OCI-LY7 (cell line): ENCODE data around the gene CDH2. TPM values are rescaled to one million over a fixed set of nuclear protein-coding genes. Genes with fewer than 3 reads are reported as not detected.

Source experiments
- BruUV-seq: library from RNA; stranded (reverse); fragments of 400-500 nt; replicated peaks from 2 replicates; lab custom pipeline; 2021; lab: Mats Ljungman, UMichigan
- CTCF ChIA-PET: fragments of 300-600 bp; sonication (Branson Sonifier 250); formaldehyde crosslinking; loops from one replicate; lab custom pipeline; 2022; ENCODE audit warnings: antibody characterized with exemption; ENCODE audit not compliant: unreplicated experiment; lab: Charles Lee
- POLR2A ChIA-PET: fragments of 300-600 bp; sonication (Branson Sonifier 250); formaldehyde crosslinking; loops from one replicate; lab custom pipeline; 2022; ENCODE audit warnings: antibody characterized with exemption; lab: Charles Lee
- DNase-seq: peaks from one replicate; pipeline ENCODE4 v3.0.0-alpha.2; 2015; ENCODE audit warnings: low spot score
- H2AFZ ChIP-seq: fragments of 200-600 bp; sonication (generic), shearing (Covaris generic); 2 replicates; pipeline ENCODE4 v1.6.1; 2014; ENCODE audit warnings: mild to moderate bottlenecking, antibody characterized with exemption, low read length, moderate library complexity
- H3K27ac ChIP-seq: fragments of 200-600 bp; sonication (generic); 2 replicates; pipeline ENCODE4 v1.5.1; 2014; ENCODE audit warnings: mixed run types, low read depth, mild to moderate bottlenecking, moderate library complexity, low read length, inconsistent platforms; ENCODE audit not compliant: poor library complexity, severe bottlenecking
- H3K36me3 ChIP-seq: fragments of 200-600 bp; sonication (generic); 2 replicates; pipeline ENCODE4 v1.6.1; 2014; ENCODE audit warnings: mild to moderate bottlenecking, antibody characterized with exemption, low read length, moderate library complexity, mixed read lengths; ENCODE audit not compliant: insufficient read depth
- H3K4me1 ChIP-seq: fragments of 200-600 bp; sonication (generic); 2 replicates; pipeline ENCODE4 v1.5.1; 2014; ENCODE audit warnings: mild to moderate bottlenecking, low read length; ENCODE audit not compliant: insufficient read depth, poor library complexity, severe bottlenecking
- H3K4me2 ChIP-seq: fragments of 200-600 bp; sonication (generic); 2 replicates; pipeline ENCODE4 v1.6.1; 2014; ENCODE audit warnings: mild to moderate bottlenecking, low read length
- H3K4me3 ChIP-seq: fragments of 200-600 bp; sonication (generic); 2 replicates; pipeline ENCODE4 v1.5.1; 2014; ENCODE audit warnings: mild to moderate bottlenecking, low read depth, low read length; ENCODE audit not compliant: poor library complexity, severe bottlenecking
- H3K79me2 ChIP-seq: fragments of 200-600 bp; sonication (generic); 2 replicates; pipeline ENCODE4 v1.6.1; 2016; ENCODE audit warnings: low read depth, mild to moderate bottlenecking, low read length, moderate library complexity, mixed read lengths; ENCODE audit not compliant: insufficient read depth
- H3K9me2 ChIP-seq: fragments of 200-600 bp; sonication (generic); 2 replicates; pipeline ENCODE4 v1.6.1; 2016; ENCODE audit warnings: mild to moderate bottlenecking, low read length, mixed read lengths; ENCODE audit not compliant: insufficient read depth
- H3K9me3 ChIP-seq: fragments of 200-600 bp; sonication (generic); 2 replicates; pipeline ENCODE4 v1.6.1; 2014; ENCODE audit warnings: mild to moderate bottlenecking, mixed run types, low read length, mixed read lengths
- H4K20me1 ChIP-seq: fragments of 200-600 bp; sonication (generic); 2 replicates; pipeline ENCODE4 v1.6.1; 2014; ENCODE audit warnings: mild to moderate bottlenecking, antibody characterized with exemption, low read length, moderate library complexity, mixed read lengths; ENCODE audit not compliant: insufficient read depth
- EZH2phosphoT487 ChIP-seq: fragments of 200-600 bp; sonication (generic); IDR thresholded peaks from 2 replicates; pipeline ENCODE4 v1.6.1; 2018; ENCODE audit warnings: low read depth, borderline replicate concordance, mild to moderate bottlenecking, mixed run types, antibody characterized with exemption, low read length, moderate library complexity, mixed read lengths
- intact Hi-C: fragments of 100-400 bp; cut with micrococcal nuclease; formaldehyde crosslinking; loops from one replicate; pipeline ENCODE4 v1.10.0; 2022; ENCODE audit not compliant: unreplicated experiment
- total RNA-seq, 2 experiments: library from RNA; depleted of rRNA in 1 of 2; stranded (reverse); fragments of >200 nt in 1 of 2; shearing (Covaris generic) in 1 of 2; gene quantifications; 2 replicates each; pipeline ENCODE4 v1.2.3, GENCODE V29; 2014 to 2022
- TF ChIP-seq, protein P1 (sequence below): fragments of 200-600 bp; sonication (generic); conservative IDR thresholded peaks from 2 replicates; pipeline ENCODE4 v1.5.1; 2014; ENCODE audit warnings: mild to moderate bottlenecking, antibody characterized with exemption, low read length, moderate library complexity, mixed read lengths

The CDH2 gene
- total RNA-seq, 2 experiments from 2014 or later = not detected

DNA sequence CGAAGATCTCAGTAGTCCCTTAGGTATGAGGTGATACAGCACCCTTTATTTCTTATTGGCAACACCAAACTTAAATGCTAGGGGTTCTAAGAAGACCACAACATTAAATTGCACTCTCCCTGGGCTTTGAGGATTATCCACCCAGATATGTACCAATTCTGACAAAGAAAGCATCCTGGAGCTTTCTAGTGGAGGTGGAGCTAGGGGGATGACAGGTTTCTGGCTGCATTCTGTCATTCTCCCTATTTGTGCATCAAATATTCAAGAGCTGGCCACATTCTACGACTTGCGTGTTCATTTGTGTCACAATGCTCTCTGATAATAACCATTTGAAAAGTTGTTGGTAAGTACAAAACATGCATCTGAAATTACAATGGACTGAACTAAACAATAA is 111.1 kb downstream of the CDH2 start:
- ChIA-PET CTCF (no interaction called here), POLR2A (no interaction called here)
- no peak overlapping the region for H3K4me3 ChIP-seq
- no TSS peak for BruUV-seq
- no peaks in the 10 kb centered on the region for H4K20me1 ChIP-seq
- no peaks in the 10 kb centered on the region for H3K9me3 ChIP-seq
- no peaks in the 10 kb centered on the region for H3K9me2 ChIP-seq
- no peaks in the 10 kb centered on the region for H3K79me2 ChIP-seq
- H3K36me3 ChIP-seq = no peaks in the 10 kb centered on the region
- TF ChIP-seq EZH2phosphoT487 = no peak
- TF ChIP-seq, protein P1, sequence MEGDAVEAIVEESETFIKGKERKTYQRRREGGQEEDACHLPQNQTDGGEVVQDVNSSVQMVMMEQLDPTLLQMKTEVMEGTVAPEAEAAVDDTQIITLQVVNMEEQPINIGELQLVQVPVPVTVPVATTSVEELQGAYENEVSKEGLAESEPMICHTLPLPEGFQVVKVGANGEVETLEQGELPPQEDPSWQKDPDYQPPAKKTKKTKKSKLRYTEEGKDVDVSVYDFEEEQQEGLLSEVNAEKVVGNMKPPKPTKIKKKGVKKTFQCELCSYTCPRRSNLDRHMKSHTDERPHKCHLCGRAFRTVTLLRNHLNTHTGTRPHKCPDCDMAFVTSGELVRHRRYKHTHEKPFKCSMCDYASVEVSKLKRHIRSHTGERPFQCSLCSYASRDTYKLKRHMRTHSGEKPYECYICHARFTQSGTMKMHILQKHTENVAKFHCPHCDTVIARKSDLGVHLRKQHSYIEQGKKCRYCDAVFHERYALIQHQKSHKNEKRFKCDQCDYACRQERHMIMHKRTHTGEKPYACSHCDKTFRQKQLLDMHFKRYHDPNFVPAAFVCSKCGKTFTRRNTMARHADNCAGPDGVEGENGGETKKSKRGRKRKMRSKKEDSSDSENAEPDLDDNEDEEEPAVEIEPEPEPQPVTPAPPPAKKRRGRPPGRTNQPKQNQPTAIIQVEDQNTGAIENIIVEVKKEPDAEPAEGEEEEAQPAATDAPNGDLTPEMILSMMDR = no peak
- H3K27ac ChIP-seq = no peak overlapping the region
- DNase-seq = no peak
- intact Hi-C loops = no loop called here
- H3K4me1 ChIP-seq = no peaks in the 10 kb centered on the region
- H2AFZ ChIP-seq = no peak overlapping the region
- H3K4me2 ChIP-seq = no peak overlapping the region

DNA sequence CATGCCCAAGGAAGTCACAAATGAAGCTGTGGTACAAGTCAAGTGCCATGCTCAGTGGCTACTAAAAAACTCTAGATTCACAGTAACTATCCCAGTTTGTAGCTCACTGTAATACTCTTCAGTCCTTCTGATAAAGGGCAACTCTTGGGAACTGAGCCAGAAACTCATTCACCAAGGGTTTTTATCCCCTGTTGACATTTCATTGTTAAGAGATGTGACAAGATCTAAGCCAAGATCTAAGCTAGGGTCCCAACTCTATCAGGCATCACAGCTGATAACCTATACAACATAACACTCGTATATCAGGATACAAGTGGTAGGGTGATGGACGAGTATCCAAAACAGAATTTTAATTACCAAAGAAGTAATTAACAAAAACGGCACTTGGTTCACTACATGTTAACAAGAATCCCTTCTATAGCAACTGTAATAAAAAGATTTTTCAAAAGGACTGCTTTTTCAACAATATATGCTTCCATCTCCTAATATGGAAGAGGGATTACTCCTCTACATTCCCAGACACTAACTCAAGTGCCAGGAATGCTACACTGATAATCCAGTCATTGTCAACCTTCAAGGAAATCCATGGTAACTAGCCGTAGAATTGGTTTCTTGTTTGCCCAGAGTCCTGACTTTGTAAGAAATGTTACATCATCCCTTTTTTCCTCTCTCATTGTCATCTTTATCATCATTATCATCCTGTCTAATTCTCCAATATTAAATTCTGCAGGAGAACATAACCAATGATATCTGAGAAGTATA is 111.7 kb downstream of the CDH2 start:
- POLR2A ChIA-PET = no interaction called here
- CTCF ChIA-PET = no interaction called here
- no TSS peak for BruUV-seq

DNA sequence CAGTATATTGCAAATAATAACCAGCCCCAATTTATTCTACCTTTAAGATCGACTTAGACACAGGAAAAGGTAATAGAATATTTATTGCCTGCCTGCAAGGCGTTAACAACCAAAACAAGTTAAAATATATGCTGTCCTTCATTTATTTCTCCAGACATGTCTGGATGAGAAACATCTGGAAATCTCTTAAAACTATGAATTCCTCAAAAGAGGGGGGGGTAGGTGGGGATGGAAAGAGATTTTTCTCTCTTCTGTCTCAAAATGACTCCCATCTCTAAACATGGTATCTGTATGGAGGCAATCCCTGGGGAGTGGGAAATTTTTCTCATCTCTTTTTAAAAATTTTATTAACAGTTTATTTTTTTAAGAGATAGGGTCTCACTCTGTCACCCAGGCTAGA is 113.0 kb downstream of the CDH2 start:
- intact Hi-C loops = no loop called here
- H4K20me1 ChIP-seq = no peaks in the 10 kb centered on the region
- H3K9me3 ChIP-seq = no peaks in the 10 kb centered on the region
- no peaks in the 10 kb centered on the region for H3K9me2 ChIP-seq
- no peaks in the 10 kb centered on the region for H3K79me2 ChIP-seq
- no TSS peak for BruUV-seq
- no peak overlapping the region for H3K4me2 ChIP-seq
- no peak overlapping the region for H3K27ac ChIP-seq
- H3K36me3 ChIP-seq = no peaks in the 10 kb centered on the region
- ChIA-PET POLR2A (no interaction called here), CTCF (no interaction called here)
- H2AFZ ChIP-seq = no peak overlapping the region
- no peaks in the 10 kb centered on the region for H3K4me1 ChIP-seq
- no peak overlapping the region for H3K4me3 ChIP-seq
- DNase-seq = no peak
- TF ChIP-seq, protein P1 = no peak
- no peak for TF ChIP-seq EZH2phosphoT487

More for the DNA sequence above, 111.7 kb downstream of the CDH2 start:
- no peaks in the 10 kb centered on the region for H3K79me2 ChIP-seq
- TF ChIP-seq, protein P1 = no peak
- no peak for TF ChIP-seq EZH2phosphoT487
- intact Hi-C loops = no loop called here
- H3K9me2 ChIP-seq = no peaks in the 10 kb centered on the region
- no peaks in the 10 kb centered on the region for H4K20me1 ChIP-seq
- no peak overlapping the region for H3K27ac ChIP-seq
- H3K36me3 ChIP-seq = no peaks in the 10 kb centered on the region
- H3K4me2 ChIP-seq = no peak overlapping the region
- H3K4me3 ChIP-seq = no peak overlapping the region
- H3K4me1 ChIP-seq = no peaks in the 10 kb centered on the region
- no peak for DNase-seq
- H2AFZ ChIP-seq = no peak overlapping the region
- no peaks in the 10 kb centered on the region for H3K9me3 ChIP-seq
